Activated CD8-positive, alpha-beta memory T cell treated with anti-CD3 and anti-CD28 coated beads, Interleukin-2, amount 50 U/mL, for 1 hour (primary cell): Measurements from ENCODE around the gene PSMA7.

Experiments
- DNase-seq: peaks from one replicate; pipeline ENCODE4 v3.0.0-alpha.2; 2020; ENCODE audit errors: extremely low read depth

Gene PSMA7

GRCh38 chr20:62171245-62171644 is 28.1 kb upstream of the PSMA7 start:
- DNase-seq, result no peak

GRCh38 chr20:62170536-62170935 is 27.3 kb upstream of the PSMA7 start:
- DNase-seq, result no peak

GRCh38 chr20:62168890-62169435 is 25.8 kb upstream of the PSMA7 start:
- DNase-seq, result no peak

- DNase-seq, result no peak
Measured at GRCh38 chr20:62168061-62168460, 24.9 kb upstream of the PSMA7 start.

- no peak for DNase-seq
Measured at GRCh38 chr20:62167474-62167873, 24.3 kb upstream of the PSMA7 start.

- no peak for DNase-seq
Measured at GRCh38 chr20:62165762-62166399, 22.7 kb upstream of the PSMA7 start.

GRCh38 chr20:62164879-62165761 is 21.9 kb upstream of the PSMA7 start:
- DNase-seq, result no peak

GRCh38 chr20:62163986-62164762 is 21.0 kb upstream of the PSMA7 start:
- no peak for DNase-seq

- DNase-seq, result no peak
Measured at GRCh38 chr20:62163485-62163865, 20.3 kb upstream of the PSMA7 start.

GRCh38 chr20:62162765-62163484 is 19.7 kb upstream of the PSMA7 start:
- DNase-seq, result no peak

GRCh38 chr20:62161347-62161746 is 18.2 kb upstream of the PSMA7 start:
- DNase-seq, result no peak

- no peak for DNase-seq
Measured at GRCh38 chr20:62160876-62161275, 17.7 kb upstream of the PSMA7 start.

- no peak for DNase-seq
Measured at GRCh38 chr20:62160253-62160652, 17.1 kb upstream of the PSMA7 start.

GRCh38 chr20:62159839-62160238 is 16.6 kb upstream of the PSMA7 start:
- DNase-seq, result no peak

- DNase-seq, result no peak
Measured at GRCh38 chr20:62159052-62159451, 15.9 kb upstream of the PSMA7 start.

GRCh38 chr20:62158541-62158940 is 15.3 kb upstream of the PSMA7 start:
- DNase-seq, result no peak

- DNase-seq, result no peak
Measured at GRCh38 chr20:62158088-62158400, 14.8 kb upstream of the PSMA7 start.

- DNase-seq, result no peak
Measured at GRCh38 chr20:62157387-62158087, 14.3 kb upstream of the PSMA7 start.

- DNase-seq, result no peak
Measured at GRCh38 chr20:62156592-62157386, 13.6 kb upstream of the PSMA7 start.

GRCh38 chr20:62156254-62156556 is 13.0 kb upstream of the PSMA7 start:
- no peak for DNase-seq
